ENCODE results near the gene UBE2J1.

Gene UBE2J1

DNA sequence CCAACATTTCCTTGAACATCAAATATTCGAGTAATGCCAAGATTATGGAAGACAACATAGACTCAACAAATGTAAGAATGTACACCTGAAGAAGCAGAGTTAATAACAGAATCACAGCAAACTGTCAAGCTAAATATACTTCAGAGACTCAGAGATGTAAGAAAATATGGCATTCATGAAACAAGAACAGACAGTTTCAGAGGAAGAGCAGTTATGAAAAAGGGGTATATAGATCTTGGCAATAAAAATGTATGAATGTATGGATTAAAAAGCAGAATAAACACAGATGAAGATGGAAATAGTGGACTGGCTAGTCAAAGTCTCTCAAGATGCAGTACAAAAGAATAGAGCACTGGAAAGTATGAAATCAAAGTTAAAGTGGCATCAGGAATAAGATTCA, 41.1 kb upstream of the UBE2J1 start:
- no peaks in the 10 kb centered on the region for H3K36me3 ChIP-seq (ENCODE audit: low read depth)
- H3K27ac ChIP-seq (ENCODE audit: poor library complexity, severe bottlenecking): no peak overlapping the region
- DNase-seq (ENCODE audit: low spot score): no peak
- no peaks in the 10 kb centered on the region for H3K9me3 ChIP-seq (ENCODE audit: severe bottlenecking)
- ATAC-seq (ENCODE audit: low read depth): no peak
- no peak overlapping the region for H3K4me3 ChIP-seq (ENCODE audit: severe bottlenecking)
- no peaks in the 10 kb centered on the region for H3K4me1 ChIP-seq (ENCODE audit: insufficient read depth, poor library complexity, severe bottlenecking)
- no peak for TF ChIP-seq CTCF (IDR thresholded peaks at IDR 0.05; ENCODE audit: poor library complexity, severe bottlenecking)
- H3K27me3 ChIP-seq (ENCODE audit: insufficient read depth, poor library complexity, severe bottlenecking): peaks cover 4% of the 10 kb centered on the region

DNA sequence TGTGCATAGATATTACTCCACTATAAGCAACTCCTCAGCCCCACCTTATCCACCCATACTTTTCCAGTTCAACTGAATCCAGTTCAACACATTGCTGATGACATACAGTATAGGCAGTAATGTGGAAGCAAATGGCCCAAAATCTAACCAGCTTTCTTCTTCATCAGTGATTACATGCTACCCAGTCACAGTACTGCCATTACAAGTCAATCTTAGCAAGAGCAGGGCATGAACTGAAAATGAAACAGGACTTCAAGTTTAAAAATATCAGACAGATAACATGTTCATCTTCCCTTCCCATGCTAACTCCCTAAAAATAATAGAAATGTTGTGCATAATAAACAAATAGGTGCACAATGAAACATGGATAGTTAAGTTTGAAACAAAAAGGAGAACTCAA, 40.3 kb upstream of the UBE2J1 start:
- ATAC-seq (ENCODE audit: low read depth): no peak
- Histone ChIP-seq H3K4me1 (ENCODE audit: insufficient read depth, poor library complexity, severe bottlenecking) (no peaks in the 10 kb centered on the region), H3K27ac (ENCODE audit: poor library complexity, severe bottlenecking) (no peak overlapping the region), H3K36me3 (ENCODE audit: low read depth) (no peaks in the 10 kb centered on the region), H3K9me3 (ENCODE audit: severe bottlenecking) (no peaks in the 10 kb centered on the region), H3K4me3 (ENCODE audit: severe bottlenecking) (no peak overlapping the region), H3K27me3 (ENCODE audit: insufficient read depth, poor library complexity, severe bottlenecking) (peaks cover 4% of the 10 kb centered on the region)
- no peak for TF ChIP-seq CTCF (IDR thresholded peaks at IDR 0.05; ENCODE audit: poor library complexity, severe bottlenecking)
- DNase-seq (ENCODE audit: low spot score): no peak

DNA sequence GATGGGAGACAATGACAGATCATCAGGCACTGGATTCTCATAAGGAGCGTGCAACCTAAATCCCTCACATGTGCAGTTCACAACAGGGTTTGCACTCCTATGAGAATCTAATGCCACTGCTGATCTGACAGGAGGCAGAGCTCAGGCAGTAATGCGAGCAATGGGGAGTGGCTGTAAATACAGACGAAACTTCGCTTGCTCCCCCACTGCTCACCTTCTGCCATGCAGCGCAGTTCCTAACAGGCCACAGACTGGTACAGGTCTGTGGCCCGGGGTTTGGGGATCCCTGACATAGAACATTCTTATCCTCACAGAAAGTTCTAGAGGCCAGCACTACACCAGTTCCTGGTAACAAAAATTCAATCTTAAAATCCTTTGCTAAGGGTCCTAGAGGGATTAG, 36.3 kb upstream of the UBE2J1 start:
- no peak for ATAC-seq (ENCODE audit: low read depth)
- TF ChIP-seq CTCF (IDR thresholded peaks at IDR 0.05; ENCODE audit: poor library complexity, severe bottlenecking): no peak

GRCh38 chr6:89387516-89388201, 35.1 kb upstream of the UBE2J1 start:
- ATAC-seq (ENCODE audit: low read depth) (no peak), DNase-seq (ENCODE audit: low spot score) (no peak)
- no peaks in the 10 kb centered on the region for H3K4me1 ChIP-seq (ENCODE audit: insufficient read depth, poor library complexity, severe bottlenecking)
- H3K9me3 ChIP-seq (ENCODE audit: severe bottlenecking): no peaks in the 10 kb centered on the region
- no peak for TF ChIP-seq CTCF (IDR thresholded peaks at IDR 0.05; ENCODE audit: poor library complexity, severe bottlenecking)
- no peak overlapping the region for H3K4me3 ChIP-seq (ENCODE audit: severe bottlenecking)
- no peaks in the 10 kb centered on the region for H3K36me3 ChIP-seq (ENCODE audit: low read depth)
- no peak overlapping the region for H3K27ac ChIP-seq (ENCODE audit: poor library complexity, severe bottlenecking)
- no peaks in the 10 kb centered on the region for H3K27me3 ChIP-seq (ENCODE audit: insufficient read depth, poor library complexity, severe bottlenecking)

More for the DNA sequence above, 36.3 kb upstream of the UBE2J1 start:
- Histone ChIP-seq H3K9me3 (ENCODE audit: severe bottlenecking) (no peaks in the 10 kb centered on the region), H3K36me3 (ENCODE audit: low read depth) (no peaks in the 10 kb centered on the region), H3K27ac (ENCODE audit: poor library complexity, severe bottlenecking) (no peak overlapping the region), H3K27me3 (ENCODE audit: insufficient read depth, poor library complexity, severe bottlenecking) (peaks cover 3% of the 10 kb centered on the region), H3K4me3 (ENCODE audit: severe bottlenecking) (no peak overlapping the region), H3K4me1 (ENCODE audit: insufficient read depth, poor library complexity, severe bottlenecking) (no peaks in the 10 kb centered on the region)
- no peak for DNase-seq (ENCODE audit: low spot score)

GRCh38 chr6:89386917-89387491, 34.5 kb upstream of the UBE2J1 start:
- H3K9me3 ChIP-seq (ENCODE audit: severe bottlenecking): no peaks in the 10 kb centered on the region
- ATAC-seq (ENCODE audit: low read depth) (no peak), DNase-seq (ENCODE audit: low spot score) (no peak)
- no peaks in the 10 kb centered on the region for H3K4me1 ChIP-seq (ENCODE audit: insufficient read depth, poor library complexity, severe bottlenecking)
- TF ChIP-seq CTCF (IDR thresholded peaks at IDR 0.05; ENCODE audit: poor library complexity, severe bottlenecking): no peak
- no peaks in the 10 kb centered on the region for H3K27me3 ChIP-seq (ENCODE audit: insufficient read depth, poor library complexity, severe bottlenecking)
- H3K4me3 ChIP-seq (ENCODE audit: severe bottlenecking): no peak overlapping the region
- H3K36me3 ChIP-seq (ENCODE audit: low read depth): no peaks in the 10 kb centered on the region
- H3K27ac ChIP-seq (ENCODE audit: poor library complexity, severe bottlenecking): no peak overlapping the region
